ENCODE data around the gene ALK.
"Not testable (repeated sequence)": the region's sequence is repeated elsewhere in the genome, so short reads cannot be mapped to it uniquely, and the experiment has no call there.

ALK gene

DNA sequence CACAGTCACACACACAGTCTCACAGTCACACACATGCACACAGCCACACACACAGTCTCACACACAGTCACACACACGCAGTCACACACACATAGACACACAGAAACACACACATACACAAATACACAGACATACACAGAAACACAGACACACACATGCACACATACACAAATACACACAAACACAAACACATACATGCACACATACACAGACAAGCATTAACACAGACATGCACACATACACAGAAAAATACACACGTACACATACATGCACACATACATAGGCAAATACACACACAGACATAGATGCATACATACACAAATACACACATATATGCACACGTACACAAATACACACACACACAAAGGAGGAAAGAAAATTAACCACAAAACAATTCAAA is 150.5 kb downstream of the ALK start:
- Mint-ChIP-seq H3K36me3 (no peaks in the 10 kb centered on the region), H3K27me3 (peaks cover 5% of the 10 kb centered on the region), H3K27ac (no peak overlapping the region), H3K4me3 (no peak overlapping the region), H3K4me1 (no peaks in the 10 kb centered on the region), H3K9me3 (no peaks in the 10 kb centered on the region)

DNA sequence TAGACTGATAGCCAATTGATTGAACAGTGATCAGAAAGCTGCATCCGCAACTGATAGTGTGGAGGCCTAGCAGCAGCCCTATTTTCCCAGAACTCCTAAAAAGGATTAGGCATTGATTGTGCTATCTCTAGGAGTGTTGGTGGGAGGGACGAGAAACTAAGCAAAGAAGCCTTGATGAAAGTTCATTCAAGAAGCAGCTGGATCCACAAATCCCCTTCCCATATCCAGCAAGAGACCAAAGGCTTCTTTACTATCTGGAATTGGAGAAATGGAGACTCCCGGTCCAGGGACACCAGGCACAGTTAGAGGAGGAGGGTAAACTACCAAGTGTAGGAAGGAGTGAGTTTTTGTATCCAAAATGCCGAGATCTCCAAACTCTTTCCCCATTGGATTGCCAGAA is 151.5 kb downstream of the ALK start:
- no peaks in the 10 kb centered on the region for H3K9me3 Mint-ChIP-seq
- H3K27ac Mint-ChIP-seq, result no peak overlapping the region
- no peak overlapping the region for H3K4me3 Mint-ChIP-seq
- H3K4me1 Mint-ChIP-seq, result no peaks in the 10 kb centered on the region
- no peaks in the 10 kb centered on the region for H3K36me3 Mint-ChIP-seq
- H3K27me3 Mint-ChIP-seq, result peaks cover 4% of the 10 kb centered on the region

DNA sequence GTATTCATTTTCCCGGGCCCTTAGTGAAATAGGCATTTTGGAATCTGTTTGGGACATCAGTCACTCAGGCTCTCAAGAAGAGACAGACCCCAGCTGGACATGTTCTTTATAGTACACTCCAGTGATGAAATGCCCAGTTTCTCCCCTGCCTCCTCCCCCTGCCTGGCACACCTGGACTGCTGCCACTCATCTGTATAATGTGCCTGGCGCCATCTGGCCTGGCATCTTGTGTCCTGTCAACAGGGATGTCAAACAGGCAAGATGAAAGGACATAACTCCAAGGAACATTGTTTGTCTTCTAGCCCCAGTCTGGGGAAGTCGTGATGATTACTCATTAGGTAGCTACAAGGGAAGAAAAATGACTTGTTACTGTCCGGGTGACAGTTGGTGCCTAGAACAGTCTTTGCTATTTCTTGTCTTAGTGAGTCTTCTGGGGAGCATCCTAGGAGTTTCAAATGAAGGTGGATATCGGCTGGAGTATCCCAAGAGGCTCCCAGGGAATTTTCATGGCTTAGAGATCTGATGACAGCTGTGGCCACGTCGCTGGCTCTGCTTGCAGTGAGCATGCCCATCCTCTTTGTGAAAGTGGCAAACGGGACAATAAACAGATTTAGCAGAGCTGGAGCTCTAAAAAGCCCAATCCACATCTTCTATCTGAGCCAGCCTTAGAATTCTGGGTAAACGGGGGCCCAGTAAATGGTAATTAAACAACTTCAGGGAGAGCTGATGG is 153.6 kb downstream of the ALK start:
- H3K4me1 Mint-ChIP-seq, result no peaks in the 10 kb centered on the region
- H3K9me3 Mint-ChIP-seq, result no peaks in the 10 kb centered on the region
- H3K36me3 Mint-ChIP-seq, result no peaks in the 10 kb centered on the region
- H3K4me3 Mint-ChIP-seq, result no peak overlapping the region
- peaks cover 1% of the 10 kb centered on the region for H3K27me3 Mint-ChIP-seq
- H3K27ac Mint-ChIP-seq, result no peak overlapping the region

DNA sequence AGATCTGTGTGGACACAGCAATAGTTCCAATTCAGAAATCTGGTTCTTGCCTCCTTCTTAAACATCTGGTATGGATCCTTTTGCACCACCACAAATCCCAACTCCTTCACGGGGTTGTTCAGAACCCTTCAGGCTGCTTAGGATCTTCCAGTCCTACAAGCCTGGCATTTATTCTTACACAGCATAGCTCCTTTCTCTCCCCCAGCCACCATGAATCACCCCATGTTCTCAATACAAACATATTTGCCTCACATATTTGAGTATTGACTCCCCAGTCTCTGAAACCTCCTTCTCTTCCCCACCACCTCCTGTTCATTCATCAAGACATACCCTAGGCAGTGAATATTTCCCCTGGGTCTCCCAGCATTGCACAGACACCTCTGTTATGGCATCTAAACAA is 155.2 kb downstream of the ALK start:
- Mint-ChIP-seq H3K9me3 (no peaks in the 10 kb centered on the region), H3K27me3 (peaks cover 6% of the 10 kb centered on the region), H3K4me3 (no peak overlapping the region), H3K36me3 (no peaks in the 10 kb centered on the region), H3K27ac (no peak overlapping the region), H3K4me1 (no peaks in the 10 kb centered on the region)

DNA sequence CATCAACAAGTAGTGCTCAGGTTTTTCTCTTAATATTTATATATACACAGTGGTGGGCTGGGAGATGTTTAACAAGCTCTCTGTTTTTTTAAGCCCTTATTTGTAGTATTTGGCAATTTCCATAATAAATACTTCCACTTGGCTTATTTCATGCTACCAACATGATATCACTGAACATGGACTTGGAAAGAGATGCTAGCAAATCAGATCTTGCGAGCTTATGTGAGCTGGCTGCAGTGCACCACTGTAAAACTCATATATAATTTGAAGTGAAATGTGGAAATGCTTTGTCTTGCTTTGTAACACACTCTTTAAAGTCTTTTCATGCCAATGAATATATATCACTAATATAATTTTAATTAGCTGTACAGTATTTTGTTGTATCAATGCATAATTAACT is 155.7 kb downstream of the ALK start:
- Mint-ChIP-seq H3K4me1 (no peaks in the 10 kb centered on the region), H3K36me3 (no peaks in the 10 kb centered on the region), H3K27ac (no peak overlapping the region), H3K27me3 (peaks cover 5% of the 10 kb centered on the region), H3K4me3 (no peak overlapping the region), H3K9me3 (no peaks in the 10 kb centered on the region)

DNA sequence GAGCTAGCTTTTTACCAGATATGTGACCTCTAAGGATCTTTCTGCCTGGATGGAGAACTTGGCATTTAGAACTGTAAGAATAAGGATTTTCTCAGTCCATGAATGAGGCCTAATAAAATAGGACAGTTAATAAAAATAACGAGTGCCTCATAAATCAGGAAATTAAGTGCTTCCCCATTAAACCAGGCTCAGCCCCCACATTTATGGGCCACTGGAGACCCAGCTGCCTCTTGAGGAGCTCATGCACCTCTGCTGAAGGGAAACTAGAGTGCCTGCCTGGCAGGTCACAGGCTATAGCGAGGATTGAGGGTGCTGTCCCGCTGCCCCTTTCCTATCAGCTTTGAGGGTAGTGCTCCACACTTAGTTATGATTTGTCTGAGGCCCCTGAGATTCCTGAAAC is 158.0 kb downstream of the ALK start:
- Mint-ChIP-seq H3K27ac (no peak overlapping the region), H3K4me1 (no peaks in the 10 kb centered on the region), H3K27me3 (peaks cover 6% of the 10 kb centered on the region), H3K4me3 (no peak overlapping the region), H3K9me3 (no peaks in the 10 kb centered on the region), H3K36me3 (no peaks in the 10 kb centered on the region)

DNA sequence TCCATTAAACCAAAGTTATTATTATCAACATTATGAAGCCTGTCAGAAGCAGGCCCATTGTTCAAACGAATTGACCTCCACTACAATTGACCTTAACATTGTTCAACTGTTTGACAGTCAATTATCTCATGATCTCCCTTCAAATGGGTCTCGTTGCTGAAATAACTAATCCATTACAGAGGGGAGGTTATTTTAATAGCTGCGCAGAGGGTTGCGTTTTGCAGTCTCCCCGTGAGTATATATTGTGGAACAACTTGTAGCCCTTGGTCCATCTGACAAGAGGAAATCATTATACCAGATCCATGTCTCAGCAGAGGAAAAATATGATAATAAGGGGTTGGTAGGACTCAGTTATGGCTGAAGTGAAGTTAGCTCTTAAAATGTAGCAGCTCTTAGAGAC is 159.1 kb downstream of the ALK start:
- Mint-ChIP-seq H3K9me3 (no peaks in the 10 kb centered on the region), H3K4me3 (no peak overlapping the region), H3K4me1 (no peaks in the 10 kb centered on the region), H3K27me3 (peaks cover 6% of the 10 kb centered on the region), H3K27ac (no peak overlapping the region), H3K36me3 (no peaks in the 10 kb centered on the region)

DNA sequence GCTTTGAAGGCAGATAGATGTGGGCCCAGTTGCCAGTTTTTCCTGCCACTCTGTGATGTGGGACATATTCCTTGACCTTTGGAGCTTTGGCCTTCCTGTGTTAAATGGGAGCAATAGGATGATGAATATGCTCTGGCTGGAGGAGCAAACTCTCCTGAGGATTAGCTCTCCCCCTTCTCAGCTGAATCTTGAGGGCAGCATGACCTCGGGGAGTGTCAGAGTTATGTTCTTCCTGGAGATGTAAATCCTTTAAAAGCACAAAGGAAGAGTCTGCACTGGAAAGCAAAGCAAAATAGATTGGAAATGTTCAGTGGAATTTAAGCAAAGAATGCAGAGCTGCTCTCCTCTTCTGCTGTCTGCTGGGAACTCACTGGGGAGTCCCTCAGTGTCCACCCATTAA is 160.1 kb downstream of the ALK start:
- peaks cover 6% of the 10 kb centered on the region for H3K27me3 Mint-ChIP-seq
- no peak overlapping the region for H3K4me3 Mint-ChIP-seq
- H3K9me3 Mint-ChIP-seq, result no peaks in the 10 kb centered on the region
- H3K36me3 Mint-ChIP-seq, result no peaks in the 10 kb centered on the region
- H3K4me1 Mint-ChIP-seq, result no peaks in the 10 kb centered on the region
- H3K27ac Mint-ChIP-seq, result no peak overlapping the region

DNA sequence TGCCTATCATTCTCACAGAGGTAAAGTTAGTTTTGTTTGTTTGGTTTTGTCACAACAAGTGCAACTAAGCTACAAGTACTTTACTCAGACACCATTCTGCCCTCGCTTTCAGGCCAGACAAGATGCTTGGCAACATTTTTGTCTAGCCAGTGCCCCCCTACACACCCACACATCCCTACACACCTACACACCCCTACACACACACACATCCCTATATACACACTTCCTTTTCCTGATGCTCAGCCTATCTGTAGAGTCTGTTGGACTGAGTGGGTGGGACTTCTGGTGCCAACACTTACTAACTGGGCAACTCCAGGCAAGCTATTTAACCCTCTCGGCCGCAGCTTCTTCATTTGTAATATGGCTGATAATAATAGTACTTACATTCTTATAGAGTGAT is 161.4 kb downstream of the ALK start:
- Mint-ChIP-seq H3K4me3 (no peak overlapping the region), H3K36me3 (no peaks in the 10 kb centered on the region), H3K4me1 (no peaks in the 10 kb centered on the region), H3K27me3 (peaks cover 6% of the 10 kb centered on the region), H3K27ac (no peak overlapping the region), H3K9me3 (no peaks in the 10 kb centered on the region)

DNA sequence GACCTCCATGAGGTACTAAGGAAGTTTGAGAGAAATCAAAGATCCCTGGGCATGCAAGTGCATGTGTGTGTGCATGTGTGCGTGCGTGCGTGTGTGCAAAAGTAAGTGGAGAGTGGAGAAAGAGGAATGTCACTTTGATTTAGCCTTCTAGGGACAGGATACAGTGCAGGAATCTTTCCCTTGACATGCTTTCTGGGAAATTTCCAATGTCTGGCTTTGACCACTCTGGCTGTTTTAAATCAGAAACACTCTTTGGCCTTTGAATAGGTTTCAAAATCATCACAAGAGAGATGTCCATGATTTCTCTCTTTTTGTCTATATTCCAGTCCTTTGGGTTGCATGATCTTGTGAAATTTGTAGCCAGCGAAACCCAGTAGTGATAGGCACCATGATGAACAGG is 162.0 kb downstream of the ALK start:
- H3K27me3 Mint-ChIP-seq, result peaks cover 6% of the 10 kb centered on the region
- no peaks in the 10 kb centered on the region for H3K4me1 Mint-ChIP-seq
- no peaks in the 10 kb centered on the region for H3K9me3 Mint-ChIP-seq
- H3K4me3 Mint-ChIP-seq, result no peak overlapping the region
- no peaks in the 10 kb centered on the region for H3K36me3 Mint-ChIP-seq
- no peak overlapping the region for H3K27ac Mint-ChIP-seq

DNA sequence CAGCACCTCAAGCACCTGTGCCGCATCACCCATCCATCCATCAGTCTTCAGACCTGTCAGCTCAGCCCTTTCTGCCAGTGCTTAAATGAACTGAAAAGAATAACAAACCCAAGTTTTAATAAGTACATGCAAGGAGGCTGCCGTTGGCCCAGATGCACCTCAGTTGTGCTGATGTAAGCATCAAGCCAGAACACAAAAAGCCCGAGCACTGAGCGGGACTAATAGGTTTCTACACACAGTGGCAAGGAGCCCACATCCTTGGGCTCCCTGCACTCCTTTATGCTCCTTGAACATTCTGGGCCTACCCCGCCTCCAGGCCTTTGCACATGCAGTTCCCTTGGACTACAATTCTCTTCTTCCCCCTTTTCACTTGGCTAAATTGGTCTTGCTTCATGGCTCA is 165.6 kb downstream of the ALK start:
- no peaks in the 10 kb centered on the region for H3K36me3 Mint-ChIP-seq
- H3K27ac Mint-ChIP-seq, result no peak overlapping the region
- H3K4me3 Mint-ChIP-seq, result no peak overlapping the region
- no peaks in the 10 kb centered on the region for H3K9me3 Mint-ChIP-seq
- peaks cover 3% of the 10 kb centered on the region for H3K27me3 Mint-ChIP-seq
- H3K4me1 Mint-ChIP-seq, result no peaks in the 10 kb centered on the region

DNA sequence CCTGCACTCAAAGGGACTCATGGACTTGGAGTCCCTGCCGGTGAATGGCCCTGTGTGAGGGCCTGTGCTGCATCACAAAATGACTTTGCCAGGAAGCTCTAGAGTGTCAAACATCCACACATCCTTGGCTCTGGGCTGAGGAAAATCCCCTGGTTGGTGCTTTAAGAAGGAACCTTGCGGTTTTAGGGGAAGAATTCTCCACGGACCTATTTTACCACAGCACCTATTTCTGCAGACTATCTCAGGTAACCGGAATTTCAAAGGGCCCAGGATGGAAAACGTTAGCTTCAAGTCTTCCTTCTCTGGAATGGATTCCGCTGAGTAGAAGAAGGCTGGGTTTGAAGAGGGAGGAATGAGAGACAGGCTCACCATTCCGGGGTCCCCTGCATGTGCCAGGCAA is 166.2 kb downstream of the ALK start:
- H3K4me1 Mint-ChIP-seq, result no peaks in the 10 kb centered on the region
- no peak overlapping the region for H3K27ac Mint-ChIP-seq
- H3K4me3 Mint-ChIP-seq, result no peak overlapping the region
- H3K9me3 Mint-ChIP-seq, result no peaks in the 10 kb centered on the region
- H3K36me3 Mint-ChIP-seq, result no peaks in the 10 kb centered on the region
- peaks cover 3% of the 10 kb centered on the region for H3K27me3 Mint-ChIP-seq

DNA sequence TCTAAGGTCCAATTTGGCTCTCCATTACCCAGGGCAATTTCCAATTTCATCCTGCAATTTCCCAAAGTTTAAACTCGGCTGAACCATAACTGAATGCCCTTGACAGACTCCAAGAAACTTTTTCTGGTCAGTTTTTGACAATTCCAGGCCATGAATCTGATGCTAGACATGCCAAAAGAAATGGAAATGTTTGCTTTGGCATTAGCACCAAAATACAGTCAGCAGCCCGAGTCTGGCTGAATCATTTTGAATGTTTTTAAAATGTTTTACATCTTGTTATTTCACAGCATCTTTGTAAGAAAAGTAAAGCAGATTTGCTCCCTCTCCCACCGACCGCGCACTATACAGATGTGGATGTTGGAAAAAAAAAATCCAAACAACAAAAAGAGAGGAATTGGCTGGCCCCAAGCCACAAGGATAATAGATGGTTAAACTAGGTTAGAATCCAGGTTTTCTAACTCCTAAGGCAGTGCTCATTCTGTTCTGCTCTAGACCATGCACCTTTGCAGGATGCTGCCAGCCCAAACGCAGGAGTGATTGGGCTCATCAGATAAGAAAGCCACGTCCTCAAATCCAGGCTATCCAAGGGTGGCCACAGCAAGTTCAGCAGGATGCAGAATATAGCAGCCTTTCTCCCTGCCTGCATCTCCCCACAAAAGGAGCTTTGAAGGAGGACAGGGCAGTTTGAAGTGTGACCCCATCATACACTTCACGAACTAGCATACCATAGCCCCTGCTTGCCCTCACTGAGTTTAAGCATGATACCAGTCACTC is 167.5 kb downstream of the ALK start:
- H3K36me3 Mint-ChIP-seq, result no peaks in the 10 kb centered on the region
- H3K27me3 Mint-ChIP-seq, result peaks cover 1% of the 10 kb centered on the region
- H3K9me3 Mint-ChIP-seq, result no peaks in the 10 kb centered on the region
- H3K27ac Mint-ChIP-seq, result no peak overlapping the region
- H3K4me3 Mint-ChIP-seq, result no peak overlapping the region
- H3K4me1 Mint-ChIP-seq, result no peaks in the 10 kb centered on the region

DNA sequence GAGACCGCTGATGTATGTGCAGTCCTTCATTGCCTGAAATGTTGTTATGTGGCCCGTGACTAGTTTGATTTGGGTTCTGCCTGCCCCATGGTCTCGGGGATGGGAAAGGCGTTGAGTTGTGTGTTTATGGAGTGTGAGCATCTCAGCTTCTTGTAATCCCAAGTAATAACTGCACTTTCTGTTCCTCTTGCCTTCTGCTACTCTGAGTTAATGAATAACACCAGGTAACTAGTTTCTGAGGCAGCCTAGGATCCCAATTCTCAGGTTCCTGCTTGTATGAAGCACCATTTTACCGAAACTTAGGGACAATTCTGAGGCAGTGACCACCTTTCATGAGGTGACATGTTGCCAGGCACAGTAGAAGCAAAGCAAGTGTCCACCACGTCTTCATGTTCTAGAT is 170.0 kb downstream of the ALK start:
- no peaks in the 10 kb centered on the region for H3K36me3 Mint-ChIP-seq
- H3K4me3 Mint-ChIP-seq, result no peak overlapping the region
- H3K9me3 Mint-ChIP-seq, result no peaks in the 10 kb centered on the region
- peaks cover 1% of the 10 kb centered on the region for H3K27me3 Mint-ChIP-seq
- H3K27ac Mint-ChIP-seq, result no peak overlapping the region
- no peaks in the 10 kb centered on the region for H3K4me1 Mint-ChIP-seq

DNA sequence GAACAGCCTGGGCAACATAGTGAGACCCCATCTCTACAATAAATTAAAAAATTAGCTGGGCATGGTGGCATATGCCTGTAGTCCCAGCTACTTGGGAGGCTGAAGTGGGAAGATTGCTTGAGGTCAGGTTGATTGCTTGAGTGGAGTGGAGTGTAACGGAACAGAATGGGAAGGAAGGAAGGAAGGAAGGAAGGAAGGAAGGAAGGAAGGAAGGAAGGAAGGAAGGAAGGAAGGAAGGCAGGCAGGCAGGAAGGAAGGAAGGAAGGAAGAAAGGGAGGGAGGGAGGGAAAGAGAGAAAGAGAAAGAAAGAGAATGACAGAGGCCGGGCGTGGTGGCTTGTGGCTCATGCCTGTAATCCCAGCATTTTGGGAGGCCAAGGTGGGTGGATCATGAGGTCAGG is 170.9 kb downstream of the ALK start:
- H3K36me3 Mint-ChIP-seq, H3K4me3 Mint-ChIP-seq, H3K27ac Mint-ChIP-seq, H3K9me3 Mint-ChIP-seq, H3K27me3 Mint-ChIP-seq, H3K4me1 Mint-ChIP-seq: not testable (repeated sequence)

DNA sequence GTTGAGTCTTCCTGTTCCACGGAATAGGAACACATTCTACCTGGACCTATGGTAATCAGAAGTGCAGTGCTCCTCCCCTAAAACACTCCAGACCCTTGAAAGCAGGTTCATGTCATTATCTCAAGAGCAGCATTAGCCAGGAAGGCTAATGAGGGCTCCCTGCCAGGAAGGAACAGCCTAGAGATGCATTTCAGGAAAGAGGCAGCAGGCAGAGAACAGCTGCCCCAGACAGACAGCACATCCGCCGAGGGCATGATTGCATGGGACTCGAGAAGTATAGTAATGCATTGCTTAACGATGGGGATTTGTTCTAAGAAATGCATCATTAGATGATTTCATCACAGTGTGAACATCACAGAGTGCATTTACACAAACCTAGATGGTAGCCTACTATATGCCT is 171.5 kb downstream of the ALK start:
- Mint-ChIP-seq H3K36me3 (no peaks in the 10 kb centered on the region), H3K9me3 (no peaks in the 10 kb centered on the region), H3K4me3 (no peak overlapping the region), H3K27ac (no peak overlapping the region), H3K4me1 (no peaks in the 10 kb centered on the region), H3K27me3 (peaks cover 1% of the 10 kb centered on the region)

DNA sequence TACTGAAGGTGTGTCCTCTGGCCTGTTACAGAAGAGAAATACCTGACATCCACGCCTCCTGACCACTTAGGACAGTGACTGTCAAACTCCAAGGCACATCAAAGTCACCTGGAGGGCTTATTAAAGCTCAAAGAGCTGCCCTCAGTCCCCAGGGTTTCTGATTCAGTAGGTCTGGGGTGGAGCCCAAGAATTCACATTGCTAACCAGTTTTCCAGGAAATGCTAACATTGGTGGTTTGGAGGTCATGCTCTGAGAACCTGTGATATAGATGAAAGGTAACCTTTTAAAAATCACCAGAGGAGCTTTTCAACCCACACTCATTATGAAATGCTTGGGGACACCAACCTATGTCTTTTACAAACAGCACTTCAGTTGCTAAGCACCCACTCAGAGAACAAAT is 172.3 kb downstream of the ALK start:
- H3K36me3 Mint-ChIP-seq, result no peaks in the 10 kb centered on the region
- peaks cover 1% of the 10 kb centered on the region for H3K27me3 Mint-ChIP-seq
- H3K4me3 Mint-ChIP-seq, result no peak overlapping the region
- H3K4me1 Mint-ChIP-seq, result no peaks in the 10 kb centered on the region
- H3K27ac Mint-ChIP-seq, result no peak overlapping the region
- H3K9me3 Mint-ChIP-seq, result no peaks in the 10 kb centered on the region
